Measurements from ENCODE around the gene MT1A. TPM values are rescaled to one million over a fixed set of nuclear protein-coding genes. Genes with fewer than 3 reads are reported as not detected.

Gene MT1A
- total and polyA plus RNA-seq, 2 of the 8 experiments (the other 6 are each of a cell fraction or from before 2014, with no cell fraction given) = not detected

GRCh38 chr16:56610017-56610608, 28.4 kb upstream of the MT1A start (continued):
- no peak for TF ChIP-seq CHD7 (IDR thresholded peaks at IDR 0.05; ENCODE audit: insufficient replicate concordance, low read length)

Data from H1 (cell line).